ENCODE data around the gene TMBIM6.
"Not testable (repeated sequence)": the region's sequence is repeated elsewhere in the genome, so short reads cannot be mapped to it uniquely, and the experiment has no call there.

DNA sequence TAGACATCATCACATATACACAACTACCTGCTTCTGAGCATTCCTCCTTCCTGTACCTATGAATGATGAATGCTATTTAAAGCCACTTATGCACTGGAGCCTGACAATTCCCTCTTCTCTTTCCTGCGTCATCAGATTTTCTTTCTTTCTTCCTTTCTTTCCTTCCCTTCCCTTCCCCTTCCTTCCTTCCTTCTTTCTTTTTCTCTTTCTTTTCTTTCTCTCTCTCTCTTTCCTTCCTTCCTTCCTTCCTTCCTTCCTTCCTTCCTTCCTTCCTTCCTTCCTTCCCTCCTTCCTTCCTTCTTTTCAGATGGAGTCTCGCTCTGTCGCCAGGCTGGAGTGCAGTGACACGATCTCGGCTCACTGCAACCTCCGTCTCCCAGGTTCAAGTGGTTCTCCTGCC is 39.6 kb downstream of the TMBIM6 start:
- TF ChIP-seq CTCF (conservative IDR thresholded peaks at IDR 0.05; ENCODE audit: low read depth, low read length); EZH2 (IDR thresholded peaks at IDR 0.05; ENCODE audit: low read length, unreplicated experiment); EZH2phosphoT487 (IDR thresholded peaks at IDR 0.05; ENCODE audit: borderline replicate concordance, low read length): not testable (repeated sequence)

All from PC-3 (cell line).